Measurements from ENCODE around the gene FOXA3.
A peak's percentile ranks its signal among the peaks of the same experiment; 100 is the strongest.
"Not testable (repeated sequence)": the region's sequence is repeated elsewhere in the genome, so short reads cannot be mapped to it uniquely, and the experiment has no call there.

The FOXA3 gene

DNA sequence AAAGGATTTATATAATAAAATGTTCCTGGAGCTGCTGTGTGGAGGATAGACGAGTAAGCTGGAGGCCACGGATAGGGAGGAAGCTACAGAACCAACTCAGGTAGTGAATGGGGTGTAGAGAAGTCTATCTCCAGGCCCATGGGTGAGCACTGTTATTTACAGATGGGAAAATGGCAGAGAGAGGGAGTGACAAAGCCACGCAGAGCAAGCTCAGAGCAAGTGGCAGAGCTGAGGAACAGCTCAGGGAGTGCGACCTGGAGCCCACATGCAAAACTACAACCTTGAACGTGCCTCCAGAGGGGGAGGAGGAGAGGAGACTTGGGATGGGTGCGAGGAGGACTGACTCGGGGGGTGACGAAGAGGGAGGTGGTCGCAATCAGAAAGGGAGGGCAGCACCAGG is 35.6 kb upstream of the FOXA3 start:
- DNase-seq (ENCODE audit: low spot score): no peak

DNA sequence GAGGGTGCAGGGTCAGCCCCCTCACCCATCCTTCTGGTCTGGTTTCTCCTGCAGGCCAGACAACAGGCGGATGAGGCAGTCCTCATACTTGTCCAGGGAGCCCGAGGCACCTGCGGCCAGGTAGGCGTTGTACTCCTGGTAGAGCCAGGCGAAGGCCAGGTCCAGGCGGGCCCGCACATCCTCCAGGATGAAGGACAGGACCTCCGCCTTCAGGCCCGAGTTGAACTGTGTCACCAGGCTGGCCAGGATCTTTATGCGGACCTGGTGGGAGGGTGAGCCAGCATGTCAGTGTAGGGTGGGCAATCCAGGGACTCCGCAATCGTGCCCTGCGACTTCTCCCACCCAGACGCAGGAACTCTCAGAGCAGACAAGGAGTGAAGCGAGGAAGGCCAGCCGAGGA is 35.2 kb upstream of the FOXA3 start:
- no peak for DNase-seq (ENCODE audit: low spot score)

DNA sequence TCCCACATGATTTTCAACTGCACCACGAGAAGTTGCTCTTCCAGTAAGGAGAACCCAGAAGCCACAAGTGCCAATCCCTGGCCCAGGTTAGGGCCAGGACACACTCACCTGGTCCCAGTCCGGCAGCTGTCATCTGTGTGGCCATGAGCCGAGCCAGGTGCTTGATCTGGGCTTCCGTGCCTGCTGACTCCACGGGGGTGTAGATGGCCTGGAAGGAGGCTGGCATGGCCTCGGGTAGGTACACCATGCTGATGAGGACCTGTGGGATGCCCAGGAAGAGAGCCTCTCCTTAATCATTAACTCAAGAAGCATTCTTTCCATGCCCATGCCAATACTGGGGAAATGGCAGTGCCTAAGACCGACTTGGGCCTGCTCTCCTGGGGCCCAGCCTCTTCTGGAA is 29.2 kb upstream of the FOXA3 start:
- DNase-seq (ENCODE audit: low spot score): no peak

DNA sequence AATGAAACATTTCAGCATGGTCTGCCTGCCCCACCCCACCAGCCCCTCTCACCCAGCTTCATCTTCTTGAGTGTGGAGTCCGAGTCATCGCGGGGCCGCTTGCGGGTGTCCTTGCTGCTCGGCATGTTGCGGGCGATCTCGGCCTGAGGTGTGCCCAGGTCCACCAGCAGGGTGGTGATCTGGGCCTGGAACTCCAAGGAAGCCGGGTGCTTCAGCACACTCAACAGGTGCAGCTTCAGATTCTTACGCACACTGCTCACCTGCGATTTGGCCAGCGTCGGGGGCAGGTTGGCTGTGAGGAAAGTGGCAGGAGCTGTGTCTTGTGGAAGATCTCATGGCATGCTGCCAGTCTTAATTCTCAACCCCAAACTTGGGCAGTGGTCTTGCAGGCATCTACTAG is 21.9 kb upstream of the FOXA3 start:
- DNase-seq (ENCODE audit: low spot score): no peak

DNA sequence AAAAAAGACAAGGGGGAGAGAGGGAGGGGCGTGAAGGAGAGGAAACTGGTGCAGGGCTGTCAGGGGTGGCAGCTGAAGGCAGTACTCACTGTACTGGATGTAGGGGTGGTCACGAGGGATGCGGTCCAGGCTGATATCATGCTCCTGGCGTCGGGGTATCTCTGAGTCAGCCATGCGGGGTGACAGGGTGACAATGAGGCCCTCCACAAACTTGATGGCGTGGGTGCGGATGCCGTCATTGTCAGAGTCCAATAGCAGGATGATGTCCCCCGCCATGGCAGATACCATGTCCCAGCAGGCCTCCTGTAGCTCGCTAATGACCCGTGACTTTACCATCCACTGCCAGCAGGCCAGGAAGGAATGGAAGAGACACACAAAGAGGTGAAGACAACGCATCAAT is 16.5 kb upstream of the FOXA3 start:
- no peak for DNase-seq (ENCODE audit: low spot score)

DNA sequence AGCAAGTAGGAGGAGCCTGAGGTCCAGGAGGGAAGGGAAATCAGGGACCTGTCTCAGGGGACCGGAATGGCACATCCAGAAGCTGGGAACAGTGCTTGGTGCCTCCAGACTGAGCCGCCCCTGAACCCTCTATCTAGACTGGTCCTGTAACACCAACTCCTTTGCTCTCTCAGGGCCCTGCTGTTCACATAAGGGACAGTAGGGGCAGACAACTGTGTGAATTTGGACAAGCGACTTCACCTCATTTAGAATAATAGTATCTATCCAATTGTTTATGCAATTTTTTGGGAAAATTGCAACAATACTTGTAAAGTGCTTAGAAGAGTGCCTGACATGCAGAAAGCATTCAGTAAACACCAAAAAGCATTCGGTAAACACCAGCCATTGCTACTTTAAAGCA is 15.2 kb upstream of the FOXA3 start:
- DNase-seq (ENCODE audit: low spot score): no peak

DNA sequence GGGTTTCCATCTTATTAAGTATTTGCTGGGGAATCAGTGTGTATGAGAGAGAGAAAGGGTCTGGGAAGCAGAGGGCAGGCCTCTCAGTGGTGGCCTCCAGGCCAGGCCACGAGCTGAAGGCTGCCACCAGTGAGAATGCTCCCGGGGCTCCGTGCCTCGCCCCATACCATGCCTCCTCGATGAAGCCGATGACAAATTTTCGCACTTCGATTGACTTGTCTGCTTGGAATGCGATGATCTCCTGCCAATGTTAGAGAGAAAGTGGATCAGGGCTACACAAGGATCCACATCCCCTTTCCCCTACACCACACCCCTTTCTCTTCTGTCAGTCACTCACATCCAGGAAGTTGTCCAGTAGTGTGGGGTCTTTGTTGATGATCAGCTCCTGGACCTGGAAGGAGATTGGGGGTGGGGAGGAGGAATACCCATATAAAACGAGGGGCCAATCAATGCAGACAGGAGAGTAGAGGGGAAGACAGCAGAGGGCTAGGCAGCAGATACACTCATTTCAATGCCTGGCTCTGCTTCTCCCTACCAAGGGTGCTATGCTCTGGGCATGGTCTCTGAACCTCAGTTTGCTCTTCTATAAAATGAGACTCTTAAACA is 11.9 kb upstream of the FOXA3 start:
- DNase-seq (ENCODE audit: low spot score): no peak

DNA sequence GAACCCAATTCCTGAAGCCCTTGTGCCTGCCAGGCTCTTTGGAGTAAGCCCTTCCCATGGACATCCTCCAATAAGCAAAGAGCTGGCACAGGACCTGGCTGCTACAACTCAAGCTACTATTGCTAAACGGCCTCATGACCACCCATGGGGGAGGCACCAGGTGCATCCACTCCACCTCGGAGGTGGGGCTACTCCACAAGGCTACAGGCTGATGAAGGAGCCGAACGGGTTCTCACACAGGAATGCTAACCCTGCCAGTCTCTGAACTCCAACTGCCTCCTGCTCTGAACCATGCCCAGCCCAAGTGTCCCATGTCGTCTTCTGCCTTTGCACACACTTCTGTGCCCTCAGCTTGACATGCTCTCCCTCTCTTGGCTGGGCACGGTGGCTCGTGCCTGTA is 11.1 kb upstream of the FOXA3 start:
- DNase-seq (ENCODE audit: low spot score): no peak

DNA sequence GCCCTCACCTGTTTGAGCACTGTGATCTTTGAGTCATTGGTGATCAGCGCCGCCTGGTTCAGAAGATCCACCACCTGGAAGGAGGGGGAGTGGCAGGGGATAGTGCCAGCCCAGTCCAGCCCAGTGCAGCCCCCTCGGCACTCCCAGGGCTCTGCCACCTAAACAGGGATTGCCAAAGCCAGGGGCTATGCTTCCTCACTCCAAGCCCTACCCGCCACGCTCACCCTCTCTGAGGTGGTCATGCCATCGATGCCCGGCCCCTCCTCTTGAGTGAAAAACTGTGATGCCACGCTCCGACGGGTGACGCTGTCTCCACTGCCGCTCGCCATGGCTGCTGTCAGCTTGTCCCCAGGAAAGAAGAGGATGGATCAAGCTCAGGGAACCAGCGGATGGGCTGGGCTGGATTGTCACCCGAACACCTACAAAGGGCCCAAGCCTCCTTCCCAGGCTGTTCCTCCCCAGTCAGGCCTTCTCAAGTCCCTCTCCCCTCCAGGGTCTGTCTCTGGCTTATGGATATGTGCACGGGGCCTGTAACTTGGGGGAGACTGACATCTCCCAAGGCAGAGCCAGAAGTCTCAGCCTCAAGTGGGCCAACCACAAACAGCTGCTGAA is 9.9 kb upstream of the FOXA3 start:
- DNase-seq (ENCODE audit: low spot score): no peak

DNA sequence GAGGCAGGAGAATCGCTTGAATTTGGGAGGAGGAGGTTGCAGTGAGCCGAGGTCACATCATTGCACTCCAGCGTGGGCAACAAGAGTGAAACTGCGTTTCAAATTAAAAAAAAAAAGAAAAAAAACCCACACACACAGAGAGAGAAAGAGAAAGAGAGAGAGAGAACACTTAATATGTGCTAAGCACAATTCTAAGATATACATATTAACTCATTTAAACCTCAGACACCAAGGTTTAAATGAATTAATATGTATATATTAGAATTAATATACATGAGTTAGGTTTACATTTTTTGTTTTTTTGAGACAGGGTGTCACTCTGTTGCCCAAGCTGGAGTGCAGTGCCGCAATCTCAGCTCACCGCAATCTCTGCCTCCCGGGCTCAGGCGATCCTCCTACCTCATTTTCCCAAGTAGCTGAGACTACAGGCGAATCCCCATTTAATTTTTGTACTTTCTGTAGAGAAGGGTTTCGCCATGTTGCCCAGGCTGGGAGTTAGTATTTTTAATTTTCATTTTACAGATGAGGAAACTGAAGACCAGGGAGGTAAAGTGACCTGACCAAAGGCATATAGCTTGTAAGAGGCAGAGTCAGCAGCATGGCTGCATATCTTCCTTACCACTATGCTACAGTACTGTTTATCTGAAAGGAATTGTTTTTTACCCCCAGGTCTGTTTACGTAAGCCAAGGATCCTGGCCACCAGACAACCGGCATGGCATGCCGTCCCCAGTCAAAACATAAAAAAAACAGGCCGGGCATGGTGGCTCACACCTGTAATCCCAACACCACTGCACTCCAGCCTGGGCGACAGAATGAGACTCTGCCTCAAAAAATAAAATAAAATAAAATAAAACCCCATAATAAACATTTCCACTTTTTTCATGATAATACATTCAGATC is 3.5 kb upstream of the FOXA3 start:
- no peak for DNase-seq (ENCODE audit: low spot score)

DNA sequence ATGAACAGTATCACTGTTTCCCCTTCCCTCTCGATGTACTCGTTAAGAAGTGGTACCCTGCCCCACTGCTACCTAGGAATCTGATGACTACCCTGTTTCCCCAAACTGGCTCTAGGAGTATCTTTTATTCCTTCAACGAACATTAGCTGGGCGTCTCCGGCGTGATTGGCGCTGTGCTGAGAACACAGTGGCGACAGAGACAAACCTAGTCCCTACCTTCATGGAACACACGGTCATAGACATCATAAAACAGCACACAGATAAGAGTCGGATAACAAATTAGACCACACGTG is 1.9 kb upstream of the FOXA3 start:
- DNase-seq (ENCODE audit: low spot score): no peak

DNA sequence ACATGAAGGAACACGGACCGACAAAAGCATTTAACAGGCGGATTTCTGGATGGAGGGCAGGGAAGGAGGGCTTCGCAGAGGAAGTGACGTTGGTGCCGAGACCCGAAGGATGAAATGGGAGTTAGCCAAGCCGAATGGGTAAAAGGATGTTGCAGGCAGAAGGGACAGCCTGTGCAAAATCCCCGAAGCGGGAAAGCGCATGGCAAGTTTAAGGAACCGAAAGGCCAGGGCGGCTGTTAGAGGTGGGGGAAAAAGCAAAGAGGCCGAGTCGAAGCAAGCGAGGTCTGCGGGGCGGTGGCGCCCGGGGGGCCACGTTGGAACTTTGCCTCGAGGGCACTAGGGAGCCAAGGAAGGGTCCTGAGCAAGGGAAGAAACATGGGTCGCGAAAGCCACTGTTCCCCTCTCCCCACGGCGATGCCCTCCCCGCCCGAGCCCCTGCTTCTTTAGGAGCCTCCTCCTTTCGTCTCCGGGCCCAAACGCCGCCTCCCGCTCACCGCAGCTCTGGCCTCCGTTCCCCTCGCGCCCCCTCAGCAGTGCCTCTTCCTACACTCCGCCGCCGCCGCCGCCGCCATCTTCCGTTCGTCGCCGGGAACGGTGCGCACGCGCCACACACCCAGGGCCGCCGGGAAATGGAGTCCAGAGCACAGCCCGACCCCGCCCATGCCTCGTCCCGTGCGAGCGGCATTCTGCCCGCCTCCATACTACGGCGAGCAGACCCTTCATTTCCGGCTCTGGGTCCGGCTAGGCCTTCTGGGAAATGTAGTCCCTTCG is 1.4 kb upstream of the FOXA3 start, which contains the start of gene SYMPK:
Gene SYMPK (minus strand): TSS at position 584 of the 771 bp plus-strand sequence. CDS start 8,652 bp downstream, outside the sequence.
- DNase-seq (ENCODE audit: low spot score): peak; percentile 99

DNA sequence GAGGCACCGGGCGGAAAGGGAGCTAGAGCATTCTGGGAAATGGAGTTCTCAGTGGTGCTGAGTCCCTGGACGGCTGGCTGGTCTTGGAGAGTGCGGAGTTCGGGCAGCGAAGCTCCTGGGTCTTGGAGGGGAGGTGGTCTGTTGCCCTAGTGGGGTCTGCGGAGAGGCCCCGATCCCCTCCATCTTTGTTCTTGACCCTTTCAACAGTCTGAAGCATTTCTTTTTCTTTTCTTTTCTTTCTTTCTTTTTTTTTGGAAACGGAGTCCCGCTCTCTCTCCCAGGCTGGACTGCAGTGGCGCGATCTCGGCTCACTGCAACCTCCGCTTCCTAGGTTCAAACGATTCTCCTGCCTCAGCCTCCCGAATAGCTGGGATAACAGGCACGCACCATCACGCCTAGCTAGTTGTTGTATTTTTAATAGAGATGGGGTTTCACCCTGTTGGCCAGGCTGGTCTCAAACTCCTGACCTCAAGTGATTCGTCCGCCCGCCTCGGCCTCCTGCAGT is 739 bp upstream of the FOXA3 start:
- DNase-seq (ENCODE audit: low spot score): no peak

DNA sequence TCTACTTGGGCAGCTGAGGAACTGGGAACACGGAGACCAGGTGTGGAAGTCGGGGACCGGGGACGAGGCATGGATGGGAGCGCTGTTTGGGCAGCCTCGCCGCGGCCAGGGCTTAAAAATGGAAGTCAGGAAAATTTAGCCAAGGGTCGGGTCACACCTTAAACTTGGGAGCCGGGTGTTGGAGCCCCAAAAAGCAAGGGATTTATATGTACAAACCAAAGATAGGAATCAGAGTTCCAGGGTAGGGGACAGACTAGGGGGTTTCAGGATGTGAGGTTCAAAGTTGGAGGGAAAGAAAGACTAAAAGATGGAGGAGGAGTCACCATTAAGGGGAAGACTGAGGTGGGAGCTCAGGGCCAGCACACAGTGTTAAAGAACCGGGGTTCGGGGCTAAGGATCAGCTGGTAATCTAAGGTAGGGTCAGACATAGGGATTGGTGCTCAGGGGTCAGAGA is 530 bp downstream of the FOXA3 start:
- no peak for DNase-seq (ENCODE audit: low spot score)

DNA sequence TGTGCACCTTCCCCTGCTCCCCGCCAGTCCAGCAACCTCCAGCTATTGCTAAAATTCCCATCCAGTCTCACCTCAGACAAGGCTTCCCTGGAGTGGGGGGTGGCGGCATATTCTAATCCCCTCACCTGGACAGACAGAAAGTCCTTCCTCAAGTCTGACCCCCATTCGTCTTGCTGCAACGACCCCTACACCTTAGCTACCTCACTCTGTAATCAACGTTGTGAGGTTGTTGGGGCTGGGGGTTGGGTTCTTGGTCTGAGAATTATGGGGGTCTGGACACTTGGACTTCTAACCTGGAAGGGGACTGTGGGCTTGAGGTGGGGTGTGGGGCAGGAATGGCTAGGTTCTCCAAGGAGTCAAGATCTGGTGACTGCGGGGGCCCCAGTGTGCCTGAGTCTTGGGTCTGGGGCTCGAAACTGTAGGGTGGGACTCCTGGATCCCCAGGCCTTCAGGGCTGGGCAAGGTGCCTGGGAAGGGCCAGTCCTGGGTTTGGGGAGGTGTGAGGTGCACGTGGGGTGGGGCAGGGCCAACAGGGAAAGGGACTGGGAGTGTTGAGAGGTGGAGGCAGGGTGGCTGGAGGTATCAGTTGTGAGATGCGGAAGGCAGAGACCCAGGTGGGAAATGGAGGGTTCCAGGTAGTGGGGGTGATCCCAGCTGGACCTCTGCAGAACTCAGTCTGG is 1.3 kb downstream of the FOXA3 start:
- no peak for DNase-seq (ENCODE audit: low spot score)

DNA sequence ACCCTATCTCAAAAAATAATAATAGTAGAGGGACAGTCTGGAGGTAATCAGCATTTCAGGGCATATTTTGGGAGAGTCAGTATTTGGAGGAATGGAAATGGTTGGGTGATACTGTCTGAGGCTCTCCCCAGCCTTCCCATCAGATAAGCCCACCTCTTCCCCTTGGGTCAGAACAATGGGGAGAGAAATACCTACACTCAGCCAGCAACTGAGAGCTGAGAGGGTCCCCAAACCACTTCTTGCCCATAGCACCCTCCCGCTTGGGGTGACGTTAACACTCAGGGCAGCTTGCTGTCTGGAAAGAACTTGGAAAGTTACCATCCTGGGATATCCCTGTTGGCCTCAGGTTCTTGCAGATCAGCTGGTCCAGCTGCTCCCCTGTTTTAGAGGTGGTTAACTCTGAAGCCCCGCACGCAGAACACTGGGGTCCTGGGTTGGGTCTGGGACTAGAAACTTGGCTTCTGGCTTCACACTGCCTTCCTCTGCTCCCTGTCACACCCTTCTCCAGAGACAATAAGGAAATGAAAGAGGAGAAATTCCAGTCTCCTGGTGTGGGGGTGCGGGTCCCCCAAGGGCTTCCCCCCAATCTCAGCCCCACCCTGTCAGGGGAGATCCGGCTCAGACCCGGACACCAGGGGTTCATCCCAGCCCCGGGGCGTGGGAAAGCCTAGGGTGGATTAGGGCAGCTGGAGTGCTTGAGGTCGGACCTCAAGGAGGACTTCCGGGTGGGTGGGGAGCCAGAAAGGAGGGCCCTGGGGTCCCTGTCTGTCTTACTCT is 2.5 kb downstream of the FOXA3 start:
- DNase-seq (ENCODE audit: low spot score): no peak

DNA sequence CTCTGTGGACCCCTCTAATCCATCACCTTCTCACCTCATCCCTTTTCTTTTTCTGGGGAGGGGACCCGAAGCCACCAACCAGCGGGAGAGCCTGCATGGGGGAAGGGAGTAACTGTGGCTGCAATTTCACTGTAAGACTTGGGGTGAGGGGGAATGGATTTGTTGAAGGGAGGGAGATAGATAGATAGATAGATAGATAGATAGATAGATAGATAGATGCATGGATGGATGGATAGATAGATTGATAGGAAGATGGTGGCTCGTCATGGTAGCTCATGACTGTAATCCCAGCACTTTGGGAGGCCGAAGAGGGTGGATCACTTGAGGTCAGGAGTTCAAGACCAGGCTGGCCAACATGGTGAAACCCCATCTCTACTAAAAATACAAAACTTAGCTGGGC is 3.1 kb downstream of the FOXA3 start:
- not testable (repeated sequence) for DNase-seq (ENCODE audit: low spot score)

DNA sequence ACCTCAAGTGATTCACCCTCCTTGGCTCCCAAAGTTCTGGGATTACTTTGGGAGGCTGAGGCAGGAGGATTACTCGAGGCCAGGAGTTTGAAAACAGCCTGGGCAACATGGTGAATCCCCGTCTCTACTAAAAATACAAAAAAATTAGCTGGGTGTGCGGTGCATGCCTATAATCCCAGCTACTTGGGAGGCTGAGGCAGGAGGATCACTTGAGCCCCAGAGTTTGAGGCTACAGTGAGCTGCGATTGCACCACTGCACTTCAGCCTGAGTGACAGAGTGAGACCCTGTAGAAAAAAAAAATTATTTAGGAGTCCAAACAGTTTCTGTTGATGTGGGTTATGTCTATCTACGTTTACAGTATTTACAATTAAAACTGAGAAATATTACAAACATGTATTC is 6.7 kb downstream of the FOXA3 start:
- DNase-seq (ENCODE audit: low spot score): no peak

DNA sequence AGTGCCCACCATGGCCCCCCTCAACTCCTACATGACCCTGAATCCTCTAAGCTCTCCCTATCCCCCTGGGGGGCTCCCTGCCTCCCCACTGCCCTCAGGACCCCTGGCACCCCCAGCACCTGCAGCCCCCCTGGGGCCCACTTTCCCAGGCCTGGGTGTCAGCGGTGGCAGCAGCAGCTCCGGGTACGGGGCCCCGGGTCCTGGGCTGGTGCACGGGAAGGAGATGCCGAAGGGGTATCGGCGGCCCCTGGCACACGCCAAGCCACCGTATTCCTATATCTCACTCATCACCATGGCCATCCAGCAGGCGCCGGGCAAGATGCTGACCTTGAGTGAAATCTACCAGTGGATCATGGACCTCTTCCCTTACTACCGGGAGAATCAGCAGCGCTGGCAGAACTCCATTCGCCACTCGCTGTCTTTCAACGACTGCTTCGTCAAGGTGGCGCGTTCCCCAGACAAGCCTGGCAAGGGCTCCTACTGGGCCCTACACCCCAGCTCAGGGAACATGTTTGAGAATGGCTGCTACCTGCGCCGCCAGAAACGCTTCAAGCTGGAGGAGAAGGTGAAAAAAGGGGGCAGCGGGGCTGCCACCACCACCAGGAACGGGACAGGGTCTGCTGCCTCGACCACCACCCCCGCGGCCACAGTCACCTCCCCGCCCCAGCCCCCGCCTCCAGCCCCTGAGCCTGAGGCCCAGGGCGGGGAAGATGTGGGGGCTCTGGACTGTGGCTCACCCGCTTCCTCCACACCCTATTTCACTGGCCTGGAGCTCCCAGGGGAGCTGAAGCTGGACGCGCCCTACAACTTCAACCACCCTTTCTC is 8.2 kb downstream of the FOXA3 start:
- DNase-seq (ENCODE audit: low spot score): no peak

DNA sequence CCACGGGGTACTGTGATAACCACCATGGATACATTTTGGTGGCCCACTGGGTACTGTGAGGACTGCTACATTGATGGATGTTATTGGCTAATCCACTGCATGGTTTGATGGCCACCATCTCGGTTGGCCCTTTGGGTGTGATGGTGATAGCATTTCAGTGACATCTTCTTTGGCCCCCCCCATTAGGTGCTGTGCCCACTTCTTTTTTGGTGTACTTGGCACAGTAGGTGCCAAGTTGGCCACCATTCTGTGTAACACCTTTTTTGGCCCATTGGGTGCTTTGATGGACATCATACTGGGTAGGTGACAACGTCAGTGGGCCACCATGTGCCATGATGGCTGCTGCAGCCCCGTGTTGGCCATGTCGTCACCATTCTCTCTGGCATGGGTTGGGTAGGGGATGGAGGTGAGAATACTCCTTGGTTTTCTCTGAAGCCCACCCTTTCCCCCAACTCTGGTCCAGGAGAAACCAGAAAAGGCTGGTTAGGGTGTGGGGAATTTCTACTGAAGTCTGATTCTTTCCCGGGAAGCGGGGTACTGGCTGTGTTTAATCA is 9.2 kb downstream of the FOXA3 start:
- no peak for DNase-seq (ENCODE audit: low spot score)

All from cerebellar cortex (tissue), 1 donor.